Nucleus accumbens (tissue), 56 donors: Measurements from ENCODE around the gene STX5.
"Not testable (repeated sequence)": the region's sequence is repeated elsewhere in the genome, so short reads cannot be mapped to it uniquely, and the experiment has no call there.

Experiments used
- DNase-seq, 56 donors: peaks; one replicate each; lab custom pipeline; 2025; lab: John Stamatoyannopoulos, UW

STX5 gene

DNA sequence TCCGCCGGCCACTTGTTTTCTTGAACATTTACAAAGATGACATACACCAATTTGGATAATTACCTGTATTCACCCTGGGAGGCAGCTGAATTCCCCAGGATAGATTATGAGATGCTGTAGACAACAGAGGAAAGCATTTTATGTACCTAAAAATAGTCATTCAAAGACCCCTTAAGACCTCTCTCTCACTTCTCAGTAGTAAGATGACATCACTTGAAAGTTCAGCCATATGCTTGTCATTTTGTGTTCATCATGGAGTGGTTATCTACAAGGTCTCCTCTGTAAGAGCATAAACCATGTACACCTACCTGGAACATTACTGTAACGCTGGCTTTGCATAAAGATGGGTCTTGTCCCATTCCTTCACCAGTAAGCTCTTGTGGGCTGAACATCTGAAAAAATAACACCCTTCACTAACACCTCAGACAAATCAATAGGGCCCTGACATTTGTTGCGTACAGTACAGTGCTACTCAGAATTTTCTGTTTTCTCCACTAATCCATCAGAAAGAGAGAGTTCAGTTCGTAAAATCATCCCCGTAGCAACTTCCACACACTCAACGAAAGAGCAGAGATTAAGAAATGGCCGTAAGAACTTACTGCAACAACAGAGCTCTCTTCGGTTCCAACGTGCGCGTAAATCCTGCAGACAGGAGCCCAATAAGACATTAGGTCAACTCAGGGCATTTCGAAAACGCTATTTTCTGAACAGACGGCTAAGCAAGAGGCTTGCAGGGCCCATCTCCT is 23.1 kb upstream of the STX5 start:
- peak in 2 of 56 donors; percentile 1 to 39 for DNase-seq

DNA sequence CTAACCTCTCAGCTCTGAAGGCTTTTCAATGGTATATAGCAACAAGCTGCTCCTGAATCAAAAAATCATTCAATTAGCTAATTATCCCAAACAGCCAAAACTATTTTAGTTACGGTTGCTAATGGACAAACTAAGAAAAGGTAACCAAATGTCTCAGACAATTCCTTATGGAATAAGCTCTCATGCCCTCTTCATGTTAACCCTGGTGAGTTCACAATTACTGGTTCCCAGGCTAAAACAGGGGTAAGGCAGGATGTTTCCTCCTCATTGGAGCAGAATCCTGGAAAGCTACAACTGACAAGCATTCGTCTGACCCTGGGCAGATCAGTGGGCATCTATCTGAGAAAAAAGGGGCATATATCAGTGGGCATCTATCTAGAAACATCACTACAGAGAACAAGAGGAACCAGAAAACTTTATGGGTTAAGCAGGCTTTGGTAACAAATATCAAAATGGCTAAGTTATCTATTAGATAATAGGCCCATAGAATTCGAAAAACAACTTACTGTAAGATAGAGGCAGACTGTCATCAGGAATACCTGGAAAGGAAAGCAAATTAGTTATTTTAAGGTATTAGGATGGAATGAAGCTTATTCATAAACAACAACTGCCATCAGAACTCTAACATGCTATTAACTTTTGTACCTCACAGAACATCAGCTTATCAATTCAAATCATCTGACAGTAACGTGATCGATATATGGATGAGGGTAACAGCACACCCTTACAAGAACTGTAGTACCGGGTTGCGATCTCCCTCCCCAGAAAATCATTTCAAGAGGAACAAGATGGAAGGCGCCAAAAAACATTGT is 22.4 kb upstream of the STX5 start:
- no peak for DNase-seq

DNA sequence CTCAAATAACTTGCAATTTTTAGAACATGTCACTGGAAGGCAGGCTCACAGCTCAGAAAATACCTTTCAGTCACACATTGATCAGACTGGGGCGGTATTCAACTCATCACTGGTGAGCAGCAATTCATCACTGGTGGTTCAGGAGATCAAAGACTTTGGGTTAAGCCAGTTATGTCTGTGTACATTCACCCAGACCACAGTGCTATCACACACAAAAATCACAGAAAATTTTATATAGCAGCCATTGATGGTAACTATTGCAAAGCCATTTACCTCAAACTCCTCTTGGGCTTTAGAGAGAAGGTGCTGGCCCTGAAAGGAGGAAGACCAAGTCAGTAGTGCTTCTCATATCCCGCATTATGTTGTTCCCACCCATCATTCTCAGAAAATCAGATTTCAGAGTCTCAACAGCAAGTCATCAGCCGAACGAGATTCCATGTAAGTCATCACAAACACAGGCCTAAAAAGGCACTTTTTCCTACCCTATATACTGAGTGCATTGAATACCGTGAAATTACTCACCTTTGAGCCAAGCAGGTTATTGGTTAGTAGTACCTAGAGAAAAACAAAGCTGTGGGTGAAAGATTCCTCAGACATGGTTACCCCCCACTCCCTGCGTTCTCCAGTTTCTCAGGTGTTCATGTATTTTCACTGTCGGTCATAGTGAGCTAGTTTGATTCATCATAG is 21.6 kb upstream of the STX5 start:
- DNase-seq, result no peak

DNA sequence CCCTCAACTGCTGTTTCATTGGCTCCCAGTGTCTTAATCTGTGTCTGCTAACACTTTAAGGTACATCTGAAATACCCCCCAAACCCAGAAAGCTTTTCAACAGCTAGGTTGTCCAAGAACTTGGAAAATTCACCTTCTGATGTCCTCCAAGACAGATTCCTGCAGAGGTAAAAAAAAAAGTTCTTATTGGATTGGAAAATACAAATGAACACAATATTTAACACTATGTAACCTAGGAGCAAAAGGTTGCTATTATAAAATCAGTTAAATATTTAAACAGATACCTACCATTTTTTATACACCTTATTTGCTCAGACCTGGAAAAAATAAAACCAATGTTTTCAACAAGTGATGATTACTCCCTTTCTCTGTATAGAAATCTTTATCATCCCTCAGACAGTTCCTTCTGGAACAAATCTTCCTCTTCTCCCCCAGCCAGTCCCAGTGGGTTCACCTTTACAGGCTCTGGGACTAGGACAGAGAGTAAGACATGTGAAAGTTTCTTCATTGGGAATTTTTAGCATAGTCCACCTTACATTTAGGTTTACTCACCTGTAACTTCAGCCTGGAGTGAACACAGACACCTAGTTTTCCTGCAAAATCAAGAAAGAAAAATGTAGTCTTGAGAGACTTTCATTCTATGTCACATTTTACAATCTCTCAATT is 20.8 kb upstream of the STX5 start:
- no peak for DNase-seq

DNA sequence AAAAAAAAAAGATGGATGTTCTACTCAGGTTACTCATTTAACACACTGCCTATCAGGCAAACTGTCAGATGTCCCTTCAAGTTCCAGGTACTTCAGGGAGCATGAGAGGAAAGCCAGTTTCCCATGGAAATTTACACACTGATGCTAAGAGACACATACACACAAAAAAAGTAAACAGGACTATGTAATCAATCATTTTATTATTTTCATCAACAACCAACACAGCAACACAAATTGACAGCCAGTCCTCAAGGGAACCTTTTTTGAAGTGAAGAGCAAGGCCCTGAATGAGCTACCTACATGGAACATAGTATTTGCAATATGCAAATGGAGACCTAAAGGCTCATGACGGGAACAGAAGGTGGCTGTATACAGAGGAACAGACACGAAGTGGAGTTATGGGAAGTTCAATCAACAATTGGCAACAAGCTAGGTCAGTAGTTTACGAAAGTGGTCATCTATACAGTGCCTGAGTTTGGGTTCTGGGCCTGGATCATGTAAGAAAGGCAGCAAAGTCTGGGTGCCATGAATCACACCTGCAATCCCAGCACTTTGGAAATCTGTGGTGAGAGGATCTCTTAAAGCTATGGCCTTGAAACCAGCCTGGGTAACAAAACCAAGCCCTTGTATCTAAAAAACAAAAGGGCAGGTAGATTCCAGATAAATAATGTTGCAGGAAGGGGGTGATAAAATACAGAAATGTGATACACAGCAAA is 20.1 kb upstream of the STX5 start:
- DNase-seq, result no peak

- DNase-seq, result no peak
Measured at GRCh38 chr11:62850911-62851806, 19.3 kb upstream of the STX5 start.

DNA sequence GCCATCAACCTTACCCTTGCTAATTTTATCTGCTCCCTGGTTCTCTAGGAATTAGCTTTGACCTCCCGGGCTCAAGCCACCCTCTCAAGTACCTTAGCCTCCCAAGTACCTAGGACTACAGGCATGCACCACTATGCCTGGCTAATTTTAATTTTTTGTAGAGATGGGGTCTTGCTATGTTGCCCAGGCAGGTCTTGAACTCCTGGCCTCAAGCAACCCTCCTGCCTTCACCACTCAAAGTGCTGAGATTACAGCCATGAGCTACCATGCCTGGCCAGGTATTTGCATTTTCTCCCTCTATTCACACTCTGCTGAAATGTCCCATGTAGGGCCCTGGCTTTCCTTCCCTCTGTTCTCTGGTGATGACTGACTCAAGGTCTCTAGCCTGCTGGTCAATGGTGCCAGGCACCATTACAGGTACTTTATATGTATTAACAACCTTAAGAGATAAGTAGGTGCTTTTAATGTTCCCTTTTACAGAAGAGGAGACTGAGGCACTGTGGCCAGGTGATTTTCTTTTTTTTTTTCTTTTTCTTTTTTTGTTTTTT is 16.0 kb upstream of the STX5 start:
- no peak for DNase-seq

GRCh38 chr11:62846177-62846576 is 14.3 kb upstream of the STX5 start:
- no peak for DNase-seq

GRCh38 chr11:62844154-62844553 is 12.3 kb upstream of the STX5 start:
- no peak for DNase-seq

GRCh38 chr11:62843466-62843865 is 11.6 kb upstream of the STX5 start:
- no peak for DNase-seq

- not testable (repeated sequence) for DNase-seq
Measured at GRCh38 chr11:62842891-62843290, 11.0 kb upstream of the STX5 start.

DNA sequence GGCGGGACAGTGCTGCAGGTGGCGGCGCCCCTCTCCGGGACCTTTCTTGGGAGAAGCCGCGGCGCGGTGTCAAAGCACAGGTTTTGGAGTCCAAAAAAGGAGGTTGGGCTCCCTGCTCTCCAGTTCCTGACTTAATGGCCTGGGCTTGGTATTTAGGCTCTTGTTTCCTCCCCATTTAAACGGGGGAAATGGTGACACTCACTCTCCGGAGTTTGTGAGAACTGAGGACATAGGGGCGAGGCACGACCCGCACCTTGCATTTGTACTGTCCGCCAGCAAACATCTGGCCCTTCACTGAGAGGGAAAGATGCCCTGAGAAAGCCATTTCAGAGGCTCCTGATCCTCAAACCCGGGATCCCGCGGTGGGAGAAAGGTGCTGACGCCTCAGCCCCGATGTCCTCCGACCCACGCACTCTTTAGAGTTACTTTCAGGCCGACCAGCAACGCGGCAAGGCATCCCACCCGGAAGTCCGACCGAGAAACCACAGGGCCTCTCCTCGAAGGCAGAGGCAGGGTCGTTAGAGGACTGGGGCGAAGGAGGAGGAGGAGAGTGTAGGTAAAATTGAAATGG is 10.4 kb upstream of the STX5 start:
- peak in 19 of 56 donors; percentile 16 to 54 (median 42) for DNase-seq

DNA sequence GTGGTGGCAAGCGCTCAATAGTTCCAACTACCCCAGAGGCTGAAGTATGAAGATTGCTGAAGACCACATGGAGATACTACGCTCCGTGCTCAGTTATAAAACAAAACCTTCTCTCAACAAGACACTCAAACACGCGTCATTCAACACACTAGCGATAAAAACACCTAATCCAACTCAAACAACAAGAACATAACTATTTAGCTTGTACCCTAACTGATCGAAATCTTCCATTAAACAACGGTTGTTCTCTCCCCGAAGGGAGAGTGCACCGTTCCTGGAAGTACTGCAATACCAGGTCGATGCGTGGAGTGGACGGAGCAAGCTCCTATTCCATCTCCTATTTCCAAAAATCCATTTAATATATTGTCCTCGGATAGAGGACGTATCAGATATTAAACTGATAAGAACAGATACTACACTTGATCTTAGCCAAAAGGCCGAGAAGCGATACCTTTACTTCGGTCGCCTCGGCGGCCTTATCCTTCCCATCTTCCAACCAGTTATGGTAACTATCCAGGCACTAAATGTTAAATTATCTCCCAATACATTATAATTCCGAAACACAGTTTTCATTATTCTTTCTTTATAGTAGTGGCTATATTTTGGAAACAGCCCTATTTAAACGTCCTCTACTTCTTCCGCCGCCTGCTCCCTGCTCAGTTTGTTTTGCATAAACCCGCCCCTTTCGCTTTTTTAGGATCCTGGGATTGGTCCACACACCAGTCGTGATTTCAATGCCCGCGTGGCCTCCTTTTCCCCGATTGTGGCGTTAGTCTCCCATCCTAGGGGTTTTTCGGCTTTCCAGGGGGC is 9.7 kb upstream of the STX5 start:
- peak; percentile 38 to 93 (median 81) for DNase-seq

- DNase-seq, result peak in 45 of 56 donors; percentile 5 to 77 (median 33)
Measured at GRCh38 chr11:62840721-62841360, 9.0 kb upstream of the STX5 start.

GRCh38 chr11:62839050-62839945 is 7.4 kb upstream of the STX5 start, which contains the start of gene WDR74:
TSS of gene WDR74 (minus strand) at chr11:62839590. CDS start at chr11:62839570, 20 bp downstream.
- peak in 55 of 56 donors; percentile 69 to 98 (median 89) for DNase-seq

DNA sequence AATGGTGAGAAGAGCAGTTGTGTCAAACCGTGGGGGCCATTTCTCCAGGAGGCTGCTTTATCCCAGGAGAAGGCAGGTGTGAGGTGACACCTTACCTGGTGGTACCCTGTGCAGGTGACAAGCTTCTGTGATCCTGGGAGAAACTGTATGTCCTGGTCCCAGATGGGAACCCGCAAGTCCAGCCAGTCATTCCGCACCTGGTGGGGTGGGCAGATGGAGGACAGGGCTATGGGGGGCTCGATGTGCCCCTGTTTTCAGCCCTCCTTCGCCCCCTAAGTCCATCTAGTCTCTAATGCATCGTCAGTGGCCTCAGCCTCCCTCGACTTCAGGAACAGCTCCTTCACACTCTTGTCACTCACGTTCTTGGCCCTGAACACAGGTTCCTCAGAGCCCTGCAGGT is 3.5 kb upstream of the STX5 start:
- no peak for DNase-seq
